ENCODE measurements around the gene FAS.
A peak's percentile ranks its signal among the peaks of the same experiment; 100 is the strongest.

FAS gene

GRCh38 chr10:88990384-88991160 lies at the start of gene FAS:
Gene FAS, plus strand, starts transcription at chr10:88990798. Its CDS starts 79 bp downstream, at chr10:88990877.
- peak; percentile 73 for DNase-seq

DNA sequence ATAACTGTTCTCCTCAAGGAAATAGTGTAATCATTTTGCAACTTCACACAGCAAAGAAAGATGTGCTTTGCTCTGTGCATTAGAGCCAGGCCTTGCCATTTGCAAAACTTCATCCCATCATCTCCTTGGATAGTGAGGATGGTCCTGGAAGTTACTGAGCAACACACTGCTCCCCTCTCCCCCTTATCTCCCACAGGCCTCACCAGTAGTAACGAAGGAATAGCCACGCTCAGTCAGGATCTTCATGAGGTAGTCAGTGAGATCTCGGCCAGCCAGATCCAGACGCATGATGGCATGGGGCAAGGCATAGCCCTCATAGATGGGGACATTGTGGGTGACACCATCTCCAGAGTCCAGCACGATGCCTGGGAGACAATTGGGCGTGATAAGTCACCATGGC lies 49.6 kb upstream of the FAS start:
- DNase-seq: no peak

DNA sequence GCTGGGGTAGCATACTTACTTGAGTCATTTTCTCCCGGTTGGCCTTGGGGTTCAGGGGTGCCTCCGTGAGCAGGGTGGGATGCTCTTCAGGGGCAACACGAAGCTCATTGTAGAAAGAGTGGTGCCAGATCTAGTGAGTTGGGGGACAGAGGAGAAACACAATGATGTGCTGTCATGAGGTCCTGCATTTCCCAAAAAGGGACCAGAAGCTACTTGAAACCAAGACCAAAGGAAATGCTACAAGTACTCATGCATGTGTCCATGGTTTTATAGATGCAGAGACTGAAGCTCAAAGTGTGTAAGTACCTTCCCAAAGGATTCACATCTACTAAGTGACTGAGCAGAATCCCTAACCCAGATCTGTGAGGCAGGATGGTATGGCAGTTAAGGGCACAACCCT lies 46.8 kb upstream of the FAS start:
- no peak for DNase-seq

DNA sequence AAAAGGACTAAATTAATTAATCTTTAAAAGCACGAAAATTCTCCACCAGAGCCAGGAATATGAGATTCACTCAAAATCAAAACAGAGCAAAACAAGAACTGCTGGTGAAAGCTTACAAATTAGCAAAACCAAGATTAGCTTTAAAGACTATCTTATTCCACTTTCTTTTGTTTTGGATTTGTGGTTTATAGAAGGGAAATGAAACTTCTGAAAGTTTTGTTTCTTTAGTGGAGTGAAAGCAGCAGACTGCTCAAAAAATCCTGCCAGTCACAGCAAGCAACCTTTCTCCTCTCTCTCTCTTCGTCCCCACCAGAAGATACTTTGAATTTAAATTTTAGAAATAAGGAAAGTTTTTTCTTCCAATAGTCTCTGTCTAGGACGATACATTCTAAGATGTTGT lies 45.8 kb upstream of the FAS start:
- no peak for DNase-seq

GRCh38 chr10:88946200-88946599 lies 44.4 kb upstream of the FAS start:
- no peak for DNase-seq

DNA sequence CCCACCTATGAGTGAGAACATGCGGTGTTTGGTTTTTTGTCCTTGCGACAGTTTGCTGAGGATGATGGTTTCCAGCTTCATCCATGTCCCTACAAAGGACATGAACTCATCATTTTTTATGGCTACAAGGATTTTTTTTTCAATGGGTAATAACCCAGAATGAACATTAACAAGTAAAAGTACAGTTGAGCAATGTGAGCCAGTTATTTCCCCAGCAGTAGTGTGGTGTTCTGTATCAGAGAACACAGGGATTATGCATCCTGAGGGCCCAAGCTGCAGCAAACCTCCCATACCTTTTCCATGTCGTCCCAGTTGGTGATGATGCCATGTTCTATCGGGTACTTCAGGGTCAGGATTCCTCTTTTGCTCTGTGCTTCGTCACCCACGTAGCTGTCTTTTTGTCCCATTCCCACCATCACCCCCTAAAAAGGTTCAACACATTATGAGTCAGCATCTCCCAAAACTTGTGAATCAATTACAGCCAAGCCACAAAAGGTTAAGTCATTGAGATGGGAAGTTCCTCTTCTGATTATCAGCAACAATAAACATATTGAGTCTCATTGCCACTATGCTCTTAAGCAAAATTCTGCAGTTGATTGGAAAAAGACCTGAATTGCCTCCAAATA lies 43.5 kb upstream of the FAS start:
- DNase-seq: no peak

- no peak for DNase-seq
These were observed 41.5 kb upstream of the FAS start for GRCh38 chr10:88949051-88949450.

DNA sequence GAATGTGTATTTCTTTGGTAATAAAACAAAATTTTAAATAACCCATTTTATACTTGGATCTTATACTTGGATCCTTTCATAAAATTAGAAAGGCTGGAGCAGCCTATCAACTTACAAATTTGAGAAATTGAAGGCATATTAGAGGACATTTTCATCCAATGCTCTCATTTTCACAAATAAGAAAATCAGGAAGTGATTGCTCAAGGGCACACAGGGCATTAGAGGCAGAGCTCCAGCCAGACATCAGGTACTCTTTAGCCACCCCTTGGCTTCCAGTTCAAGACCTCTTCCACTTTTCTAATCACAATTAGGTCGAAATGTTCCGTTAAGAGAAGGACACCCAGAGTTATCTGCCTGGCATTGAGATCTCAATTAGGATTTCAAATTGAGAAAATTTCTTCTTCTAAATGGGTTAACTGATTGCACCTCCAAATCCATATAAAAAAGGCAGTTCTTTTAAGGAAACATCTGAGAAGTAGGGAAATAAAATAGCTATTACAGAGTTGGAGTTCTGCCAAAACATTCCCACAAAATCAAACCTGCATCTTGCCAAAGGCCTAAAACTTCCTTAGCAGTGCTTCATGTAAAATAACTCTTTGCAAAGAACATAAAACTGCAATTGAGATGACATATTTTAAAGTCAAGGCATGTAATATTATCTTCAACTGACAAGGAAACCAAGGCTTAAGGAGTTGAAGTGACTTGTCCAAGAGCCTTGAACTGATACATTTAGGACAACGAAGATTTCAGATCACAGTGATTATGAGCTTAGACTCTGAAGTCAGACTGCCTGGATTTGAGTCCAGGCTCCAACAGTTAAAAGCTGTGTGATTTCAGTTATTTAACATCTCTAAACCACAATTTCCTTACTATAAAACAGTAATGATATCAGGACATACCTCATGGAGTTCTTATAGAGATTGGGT lies 40.4 kb upstream of the FAS start:
- DNase-seq: no peak

GRCh38 chr10:88952647-88953111 lies 37.9 kb upstream of the FAS start, which contains the start of gene ACTA2:
Gene ACTA2, minus strand, starts transcription at chr10:88952773. Its CDS starts 3,843 bp downstream, at chr10:88948930.
- DNase-seq: no peak

DNA sequence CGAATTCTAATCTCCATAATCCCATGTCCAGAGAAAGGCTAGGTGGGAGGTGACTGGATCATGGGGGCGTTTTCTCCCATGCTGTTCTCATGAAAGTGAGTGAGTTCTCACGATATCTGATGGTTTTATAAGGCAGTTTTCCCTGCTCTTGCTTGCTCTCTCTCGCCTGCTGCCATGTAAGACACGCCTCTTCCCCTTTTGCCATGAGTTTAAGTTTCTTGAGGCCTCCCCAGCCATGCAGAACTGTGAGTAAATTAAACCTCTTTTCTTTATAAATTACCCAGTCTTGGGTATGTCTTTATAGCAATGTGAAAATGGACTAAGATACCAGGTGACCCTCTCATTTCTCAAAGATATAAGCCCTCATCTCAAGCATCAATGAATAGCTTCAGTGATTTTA lies 36.9 kb upstream of the FAS start:
- no peak for DNase-seq

DNA sequence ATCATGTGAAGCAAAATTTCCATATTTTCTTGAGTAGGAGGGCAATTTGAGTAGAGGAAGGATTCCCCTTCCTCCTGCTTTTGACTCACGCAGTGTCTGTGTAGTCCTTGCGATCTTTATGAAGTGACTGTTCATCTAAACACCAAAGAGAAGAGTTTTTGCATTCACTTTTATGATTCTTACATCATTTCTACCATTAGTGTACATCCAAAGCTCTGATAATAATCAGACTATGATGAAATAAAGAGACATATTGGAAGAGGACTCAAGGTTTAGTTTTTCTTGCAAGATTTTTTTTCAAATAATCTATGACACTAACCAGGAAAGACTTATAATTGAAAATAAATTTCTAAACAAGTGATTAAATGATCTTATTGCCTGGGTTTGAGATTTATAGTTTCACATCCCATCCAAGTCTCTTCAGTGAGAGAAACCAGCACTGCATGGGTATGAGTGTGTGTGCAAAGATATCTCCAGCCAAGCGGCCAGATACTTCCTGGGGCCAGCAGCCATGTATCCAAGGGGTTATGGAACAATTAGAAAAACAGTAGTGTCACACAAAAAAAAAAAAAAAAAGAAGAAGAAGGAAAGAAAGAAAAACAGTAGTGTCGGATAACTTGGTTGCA lies 36.0 kb upstream of the FAS start:
- no peak for DNase-seq

DNA sequence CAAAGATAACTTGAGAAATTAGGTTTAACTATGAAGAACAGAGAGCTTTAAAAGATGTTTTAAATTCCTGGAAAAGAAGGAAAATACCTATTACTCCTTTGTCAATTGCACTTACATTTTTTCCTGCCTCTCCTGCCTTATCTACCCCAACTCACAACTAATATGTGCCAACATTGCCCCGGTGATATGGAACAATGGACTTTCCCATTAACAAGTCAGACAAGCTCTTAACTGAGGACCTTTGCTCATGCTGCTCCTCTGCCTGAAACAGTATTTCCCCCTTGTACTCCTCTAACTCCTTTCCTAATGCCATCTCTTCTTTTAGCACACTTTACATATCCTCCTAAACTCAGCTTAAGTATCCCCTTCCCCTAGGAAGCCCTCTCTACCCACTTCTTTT lies 33.2 kb upstream of the FAS start:
- DNase-seq: no peak

DNA sequence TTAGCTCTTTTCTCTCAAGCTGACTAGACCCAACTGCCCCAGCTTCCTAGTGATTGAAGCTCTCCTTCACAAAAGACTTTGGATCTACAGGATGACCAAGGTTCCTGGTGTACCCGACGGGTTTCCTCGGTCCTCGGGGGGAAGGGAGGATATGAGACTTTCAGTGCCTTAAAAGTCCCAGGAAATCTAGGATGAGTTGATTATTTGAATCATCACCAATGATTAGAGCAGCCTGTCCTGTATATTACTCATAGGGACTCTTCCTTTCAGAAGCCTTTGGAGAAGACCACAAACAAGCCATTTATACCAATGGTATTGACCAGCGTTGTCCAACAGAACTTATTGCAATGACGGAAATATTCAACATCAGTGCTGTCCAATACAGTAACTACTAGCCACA lies 31.9 kb upstream of the FAS start:
- no peak for DNase-seq

GRCh38 chr10:88960802-88961201 lies 29.8 kb upstream of the FAS start:
- DNase-seq: no peak

GRCh38 chr10:88961266-88961665 lies 29.3 kb upstream of the FAS start:
- no peak for DNase-seq

- no peak for DNase-seq
These were observed 28.3 kb upstream of the FAS start for GRCh38 chr10:88962336-88962735.

DNA sequence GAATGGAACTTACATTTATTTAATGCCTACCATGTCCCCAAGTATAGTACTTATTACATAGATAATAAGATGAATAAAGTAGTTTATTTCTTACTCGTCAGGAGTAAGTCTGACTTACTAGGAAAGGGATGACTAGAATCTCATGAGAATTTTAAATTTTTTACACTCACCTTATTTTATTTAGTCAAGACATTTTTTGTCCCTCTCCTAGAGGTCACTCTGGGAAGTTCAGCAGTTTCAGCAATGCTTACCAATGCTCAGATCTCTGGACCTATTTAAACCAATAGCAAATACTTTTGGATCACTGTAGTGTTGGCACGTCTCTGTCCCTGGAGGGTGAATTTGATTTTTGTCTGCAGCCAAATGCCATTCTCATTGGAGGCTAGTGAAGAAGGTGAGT lies 27.3 kb upstream of the FAS start:
- DNase-seq: no peak

DNA sequence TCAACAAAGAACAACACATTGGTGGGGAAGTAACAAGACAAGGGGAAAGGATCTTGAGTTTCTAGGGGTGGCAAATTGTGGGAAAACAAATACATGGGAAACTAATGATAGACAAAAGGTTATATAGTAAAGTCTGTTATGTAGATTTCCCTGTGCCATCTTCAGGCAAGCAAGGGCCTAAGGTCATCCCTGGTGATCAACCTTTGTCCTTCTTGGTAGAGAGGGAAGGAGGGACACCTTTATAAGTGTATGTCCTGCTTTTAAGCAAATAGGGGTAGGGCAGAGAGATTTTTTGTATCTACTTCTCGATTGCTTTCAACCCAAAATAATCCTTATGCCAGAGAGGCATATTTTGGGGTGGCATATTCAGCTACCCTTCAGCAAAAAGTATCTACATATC lies 26.2 kb upstream of the FAS start:
- DNase-seq: no peak

DNA sequence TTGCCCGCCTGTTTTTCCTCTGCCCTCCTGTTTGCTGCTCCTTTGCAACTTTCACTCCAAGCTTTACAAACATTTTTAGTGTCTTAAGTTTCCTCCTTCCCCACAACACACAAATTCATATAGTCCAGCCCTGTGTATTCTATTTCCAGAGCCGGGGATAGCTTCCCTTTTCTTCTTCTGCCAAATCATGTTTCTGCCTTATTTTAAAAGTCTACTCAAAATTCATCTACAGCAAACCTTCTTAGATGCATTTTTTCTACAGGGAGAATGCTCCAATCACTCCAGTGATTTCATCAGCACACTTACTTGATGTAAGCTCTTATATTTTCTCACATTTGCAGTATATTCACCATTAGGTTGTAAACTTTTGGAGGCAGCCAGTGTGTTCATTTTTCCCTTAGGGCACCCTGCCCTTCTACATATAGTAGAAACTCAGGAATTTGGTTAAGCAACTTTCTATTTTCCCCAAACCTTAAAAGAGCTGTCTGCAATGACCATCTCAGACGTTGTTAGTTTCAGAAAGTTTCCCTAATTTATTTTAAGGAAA lies 25.7 kb upstream of the FAS start:
- no peak for DNase-seq

DNA sequence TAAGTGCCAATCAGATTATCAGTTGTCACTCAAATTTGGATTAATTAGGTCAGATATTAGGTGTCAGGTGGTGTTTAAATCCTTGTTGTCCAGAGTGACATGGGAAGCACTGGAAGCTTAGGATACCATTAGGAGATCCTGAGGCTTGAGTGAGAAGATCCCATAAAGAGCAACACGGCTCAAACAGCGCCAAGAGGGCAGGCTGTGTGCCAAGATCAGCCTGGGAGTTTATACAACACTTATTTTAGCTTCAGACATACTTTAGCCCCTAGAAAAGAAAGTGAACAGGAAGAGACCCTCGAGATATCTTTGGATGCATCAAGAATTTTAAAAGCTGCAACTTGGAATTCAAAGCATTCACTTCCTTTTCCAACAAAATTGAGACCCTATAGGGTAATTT lies 23.8 kb upstream of the FAS start:
- no peak for DNase-seq

DNA sequence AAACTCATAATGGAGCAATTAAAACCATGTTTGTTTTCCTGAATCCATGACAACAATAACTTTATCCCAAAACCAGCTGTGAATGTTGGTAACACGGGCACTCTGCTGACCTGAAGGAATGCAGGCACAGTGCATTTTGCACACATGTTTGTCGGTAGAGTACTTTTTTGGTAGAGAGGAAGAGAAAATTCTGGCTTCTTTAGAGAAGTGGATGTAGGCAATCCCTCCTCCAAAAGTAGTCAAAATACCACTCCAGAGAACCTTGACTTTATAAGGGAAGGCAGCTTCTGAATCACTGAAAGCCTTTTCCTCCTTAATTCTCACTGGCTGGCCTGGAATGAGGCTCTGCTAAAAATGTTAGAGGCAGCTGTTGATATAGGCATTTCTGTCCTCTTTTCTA lies 22.2 kb upstream of the FAS start:
- no peak for DNase-seq

DNA sequence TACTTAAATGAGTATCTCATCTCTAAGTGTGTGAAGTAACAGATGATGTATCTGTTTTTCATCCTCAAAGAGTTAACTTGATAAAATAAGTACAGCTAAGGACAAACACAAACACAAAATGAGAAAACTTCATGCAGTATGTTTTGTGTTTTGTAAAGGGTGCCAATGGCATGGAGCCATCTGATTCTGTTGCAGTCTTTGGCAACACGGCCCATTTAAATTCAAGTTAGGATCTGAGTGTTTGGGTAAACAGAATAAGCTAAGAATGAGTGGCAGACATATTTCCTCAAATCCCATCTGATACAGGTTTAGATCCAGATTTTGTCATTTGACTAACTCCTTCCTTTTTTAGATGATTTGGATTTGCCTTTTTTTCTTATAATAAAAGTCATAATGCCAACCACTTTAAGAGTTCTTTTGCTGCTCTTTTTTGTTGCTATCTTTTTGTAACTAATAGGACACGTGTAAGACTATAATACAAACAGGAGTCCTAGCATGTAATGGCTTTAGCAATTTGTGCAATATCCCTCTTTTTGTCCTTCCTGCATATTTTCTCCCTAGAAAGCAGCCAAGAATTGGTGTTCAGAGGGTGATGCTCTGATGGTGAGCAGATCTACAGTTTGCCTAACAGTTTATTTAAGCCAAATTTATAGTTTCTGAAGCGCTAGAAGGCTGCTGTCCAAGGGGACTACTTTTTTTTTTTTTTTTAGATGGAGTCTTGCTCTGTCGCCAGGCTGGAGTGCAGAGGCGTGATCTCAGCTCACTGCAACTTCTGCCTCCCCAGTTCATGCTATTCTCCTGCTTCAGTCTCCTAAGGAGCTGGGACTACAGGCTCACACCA lies 19.2 kb upstream of the FAS start:
- no peak for DNase-seq

Data from activated effector memory CD4-positive, alpha-beta T cell treated with Interleukin-2 at 50 U/mL for 16 hours (primary cell).